GM12878 (cell line): ENCODE results near the gene HEPHL1.

Experiments used
- TAF1 ChIP-seq: IDR thresholded peaks from 2 replicates; pipeline ENCODE4 v1.6.1; 2011; ENCODE audit warnings: mild to moderate bottlenecking, low read depth, low read length, borderline replicate concordance
- TARDBP ChIP-seq: IDR thresholded peaks from 2 replicates; pipeline ENCODE4 v1.6.1; 2016; ENCODE audit warnings: borderline replicate concordance
- TCF12 ChIP-seq: IDR thresholded peaks from 2 replicates; pipeline ENCODE4 v1.6.1; 2011; ENCODE audit warnings: low read depth, mild to moderate bottlenecking, low read length
- TF ChIP-seq, protein P1 (sequence below), 3 experiments: IDR thresholded peaks in 2 of 3; conservative IDR thresholded peaks in 1 of 3; 2 replicates each; pipeline ENCODE4 v1.5.1; 2011; ENCODE audit warnings: low read depth in 3 of 3, low read length in 3 of 3, mild to moderate bottlenecking in 3 of 3, control low read depth in 2 of 3, moderate library complexity in 2 of 3, inconsistent platforms in 1 of 3, mixed read lengths in 1 of 3; ENCODE audit not compliant: control insufficient read depth in 2 of 3, insufficient read depth in 1 of 3; ENCODE audit errors: extremely low read depth in 1 of 3

DNA sequence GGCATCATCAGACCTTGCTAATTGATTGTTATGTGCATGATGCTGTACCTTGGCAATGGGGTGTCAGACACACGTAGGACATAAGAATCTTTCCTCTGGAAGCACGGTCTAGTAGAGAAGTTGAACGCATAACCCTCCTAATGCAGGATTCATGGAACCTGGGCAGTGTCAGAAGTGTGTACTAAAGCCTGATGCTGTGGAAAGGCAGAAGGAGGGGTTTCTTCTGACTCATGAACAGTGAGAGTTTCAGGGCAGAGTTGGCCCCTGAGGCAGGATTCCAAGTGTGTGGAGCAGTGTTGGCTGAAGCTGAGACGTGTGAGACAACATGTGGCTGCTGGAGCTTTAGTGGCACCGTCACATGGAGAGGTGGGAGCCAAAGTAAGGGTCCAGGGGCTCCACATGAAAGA, 111.0 kb downstream of the HEPHL1 start:
- TF ChIP-seq TCF12: no peak
- no peak for TF ChIP-seq TAF1
- TF ChIP-seq TARDBP: no peak
- TF ChIP-seq, protein P1, sequence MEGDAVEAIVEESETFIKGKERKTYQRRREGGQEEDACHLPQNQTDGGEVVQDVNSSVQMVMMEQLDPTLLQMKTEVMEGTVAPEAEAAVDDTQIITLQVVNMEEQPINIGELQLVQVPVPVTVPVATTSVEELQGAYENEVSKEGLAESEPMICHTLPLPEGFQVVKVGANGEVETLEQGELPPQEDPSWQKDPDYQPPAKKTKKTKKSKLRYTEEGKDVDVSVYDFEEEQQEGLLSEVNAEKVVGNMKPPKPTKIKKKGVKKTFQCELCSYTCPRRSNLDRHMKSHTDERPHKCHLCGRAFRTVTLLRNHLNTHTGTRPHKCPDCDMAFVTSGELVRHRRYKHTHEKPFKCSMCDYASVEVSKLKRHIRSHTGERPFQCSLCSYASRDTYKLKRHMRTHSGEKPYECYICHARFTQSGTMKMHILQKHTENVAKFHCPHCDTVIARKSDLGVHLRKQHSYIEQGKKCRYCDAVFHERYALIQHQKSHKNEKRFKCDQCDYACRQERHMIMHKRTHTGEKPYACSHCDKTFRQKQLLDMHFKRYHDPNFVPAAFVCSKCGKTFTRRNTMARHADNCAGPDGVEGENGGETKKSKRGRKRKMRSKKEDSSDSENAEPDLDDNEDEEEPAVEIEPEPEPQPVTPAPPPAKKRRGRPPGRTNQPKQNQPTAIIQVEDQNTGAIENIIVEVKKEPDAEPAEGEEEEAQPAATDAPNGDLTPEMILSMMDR (IDR thresholded peaks at IDR 0.05 in 2 of 3, conservative IDR thresholded peaks at IDR 0.05 in 1 of 3; ENCODE audit: control insufficient read depth in 2 of 3, extremely low read depth in 1 of 3, insufficient read depth in 1 of 3, low read depth in 3 of 3, low read length in 3 of 3): no peak
